ENCODE measurements around the gene PITRM1.
A peak's percentile ranks its signal among the peaks of the same experiment; 100 is the strongest.
"Not testable (repeated sequence)": the region's sequence is repeated elsewhere in the genome, so short reads cannot be mapped to it uniquely, and the experiment has no call there.

The PITRM1 gene

DNA sequence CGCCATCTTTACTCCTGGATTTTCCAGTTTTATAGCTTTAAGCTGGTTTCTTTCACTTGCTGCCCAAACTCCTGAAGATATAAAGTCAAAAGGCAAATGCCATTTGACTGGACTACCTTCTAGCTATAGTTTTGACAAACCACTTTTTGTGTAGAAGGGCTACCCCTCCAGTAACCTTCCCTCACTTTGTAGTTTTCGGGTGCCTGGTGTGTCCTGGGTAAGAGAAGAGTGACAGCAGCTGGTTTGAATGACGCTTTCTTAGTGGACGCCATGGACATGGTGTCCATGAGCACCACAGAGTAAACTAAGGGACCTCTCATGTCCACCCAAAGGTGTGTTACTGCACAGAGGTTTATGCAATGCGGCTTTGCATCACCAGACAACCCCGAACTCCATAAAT, 21.2 kb upstream of the PITRM1 start:
- no peak for DNase-seq (ENCODE audit: low spot score)
- TF ChIP-seq, protein P1, sequence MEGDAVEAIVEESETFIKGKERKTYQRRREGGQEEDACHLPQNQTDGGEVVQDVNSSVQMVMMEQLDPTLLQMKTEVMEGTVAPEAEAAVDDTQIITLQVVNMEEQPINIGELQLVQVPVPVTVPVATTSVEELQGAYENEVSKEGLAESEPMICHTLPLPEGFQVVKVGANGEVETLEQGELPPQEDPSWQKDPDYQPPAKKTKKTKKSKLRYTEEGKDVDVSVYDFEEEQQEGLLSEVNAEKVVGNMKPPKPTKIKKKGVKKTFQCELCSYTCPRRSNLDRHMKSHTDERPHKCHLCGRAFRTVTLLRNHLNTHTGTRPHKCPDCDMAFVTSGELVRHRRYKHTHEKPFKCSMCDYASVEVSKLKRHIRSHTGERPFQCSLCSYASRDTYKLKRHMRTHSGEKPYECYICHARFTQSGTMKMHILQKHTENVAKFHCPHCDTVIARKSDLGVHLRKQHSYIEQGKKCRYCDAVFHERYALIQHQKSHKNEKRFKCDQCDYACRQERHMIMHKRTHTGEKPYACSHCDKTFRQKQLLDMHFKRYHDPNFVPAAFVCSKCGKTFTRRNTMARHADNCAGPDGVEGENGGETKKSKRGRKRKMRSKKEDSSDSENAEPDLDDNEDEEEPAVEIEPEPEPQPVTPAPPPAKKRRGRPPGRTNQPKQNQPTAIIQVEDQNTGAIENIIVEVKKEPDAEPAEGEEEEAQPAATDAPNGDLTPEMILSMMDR (IDR thresholded peaks at IDR 0.05; ENCODE audit: borderline replicate concordance, control extremely low read depth, extremely low read depth, insufficient read depth, missing control alignments) = no peak
- in situ Hi-C loops (cut with MboI; ENCODE audit: low sequenced_read_pairs, unreplicated experiment) = no loop called here

DNA sequence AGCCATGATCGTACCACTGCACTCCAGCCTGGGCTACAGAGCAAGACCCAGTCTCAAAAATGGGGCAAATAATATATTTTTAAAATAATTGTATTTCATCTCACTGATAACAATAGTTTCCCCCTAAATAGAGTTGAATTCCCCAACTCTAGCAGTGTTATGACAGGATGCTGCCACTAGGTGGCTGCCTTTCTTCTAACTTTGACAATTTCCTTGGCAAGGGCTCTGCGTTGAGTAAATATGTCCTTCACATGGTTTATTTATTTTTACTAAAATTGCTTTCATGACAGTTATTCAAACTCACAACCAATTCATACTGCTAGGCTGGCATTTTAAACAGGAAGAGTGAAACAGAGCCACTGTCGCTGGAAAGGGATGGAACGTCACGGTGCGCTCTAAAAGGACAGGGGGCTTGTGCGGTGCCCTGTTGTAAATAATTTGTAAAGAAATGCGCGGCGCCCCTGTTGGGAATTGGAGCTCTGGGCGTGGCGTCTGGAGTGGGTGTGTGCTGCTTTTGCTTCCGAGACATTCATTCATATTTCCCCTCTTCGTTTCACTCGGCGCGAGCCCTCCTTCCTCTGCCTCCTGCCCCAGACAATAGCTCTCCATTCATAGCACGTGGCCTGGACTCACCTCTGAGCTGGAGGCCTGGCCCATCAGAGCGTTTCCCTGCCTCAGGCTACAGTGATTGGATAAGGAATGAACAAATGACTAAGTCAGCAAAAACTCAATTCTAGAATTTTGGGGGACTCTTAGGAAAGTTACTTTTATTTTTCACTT, 20.5 kb upstream of the PITRM1 start:
- peak; percentile 77 for DNase-seq (ENCODE audit: low spot score)
- in situ Hi-C loops (cut with MboI; ENCODE audit: low sequenced_read_pairs, unreplicated experiment) = no loop called here
- TF ChIP-seq, protein P1 (IDR thresholded peaks at IDR 0.05; ENCODE audit: borderline replicate concordance, control extremely low read depth, extremely low read depth, insufficient read depth, missing control alignments) = peak; percentile 82

- DNase-seq (ENCODE audit: low spot score) = no peak
- in situ Hi-C loops (cut with MboI; ENCODE audit: low sequenced_read_pairs, unreplicated experiment) = no loop called here
- TF ChIP-seq, protein P1 (IDR thresholded peaks at IDR 0.05; ENCODE audit: borderline replicate concordance, control extremely low read depth, extremely low read depth, insufficient read depth, missing control alignments) = no peak
Observed at GRCh38 chr10:3190817-3191216, 18.2 kb upstream of the PITRM1 start.

GRCh38 chr10:3187229-3187628, 14.6 kb upstream of the PITRM1 start:
- DNase-seq (ENCODE audit: low spot score); in situ Hi-C loops (cut with MboI; ENCODE audit: low sequenced_read_pairs, unreplicated experiment): not testable (repeated sequence)

DNA sequence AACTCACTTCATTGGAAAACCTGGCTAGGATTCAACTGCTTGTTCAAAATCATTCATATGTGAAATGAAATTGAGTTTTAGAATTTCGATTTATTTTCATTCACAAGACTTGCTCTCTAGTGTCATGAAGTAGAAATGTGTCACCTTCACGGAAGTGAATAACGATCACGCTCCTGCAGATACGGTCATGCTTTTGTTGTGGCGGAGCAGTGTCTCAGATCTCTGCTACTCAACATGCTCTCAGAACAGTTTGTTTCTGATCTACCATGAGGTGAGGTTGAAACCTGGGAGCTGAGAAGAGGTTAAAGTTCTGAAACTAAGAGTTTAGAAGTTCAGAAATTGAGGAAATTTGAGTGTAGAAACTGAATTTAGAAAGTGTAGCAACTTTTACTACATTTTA, 13.8 kb upstream of the PITRM1 start:
- no peak for DNase-seq (ENCODE audit: low spot score)
- in situ Hi-C loops (cut with MboI; ENCODE audit: low sequenced_read_pairs, unreplicated experiment) = no loop called here

DNA sequence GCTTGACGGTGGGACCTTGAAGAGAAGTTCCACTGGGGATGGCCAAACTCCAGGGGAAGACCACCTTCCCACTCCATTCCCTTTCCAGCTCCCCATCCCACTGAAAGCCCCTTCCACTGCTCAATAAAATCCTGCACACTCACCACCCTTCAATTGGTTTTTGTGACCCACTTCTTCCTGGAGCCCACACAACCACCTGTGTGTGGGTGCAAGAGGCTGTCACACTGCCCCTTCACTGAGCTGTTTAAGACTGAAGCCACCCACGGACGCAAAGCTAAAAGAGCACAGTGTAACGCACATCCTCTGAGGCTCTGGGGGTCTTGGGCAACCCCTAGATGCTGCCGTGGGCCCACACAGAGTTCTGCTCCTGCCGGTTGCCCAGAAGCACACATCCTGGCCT, 12.8 kb upstream of the PITRM1 start:
- in situ Hi-C loops (cut with MboI; ENCODE audit: low sequenced_read_pairs, unreplicated experiment) = no loop called here
- DNase-seq (ENCODE audit: low spot score) = no peak

More for the DNA sequence above, 13.8 kb upstream of the PITRM1 start:
- TF ChIP-seq, protein P1 (IDR thresholded peaks at IDR 0.05; ENCODE audit: borderline replicate concordance, control extremely low read depth, extremely low read depth, insufficient read depth, missing control alignments) = no peak

More for the DNA sequence above, 12.8 kb upstream of the PITRM1 start:
- TF ChIP-seq, protein P1 (IDR thresholded peaks at IDR 0.05; ENCODE audit: borderline replicate concordance, control extremely low read depth, extremely low read depth, insufficient read depth, missing control alignments) = no peak

All from GM13976 (cell line).